ENCODE measurements around the gene VAV3.

GRCh38 chr1:107895403-107896191, 69.4 kb downstream of the VAV3 start:
- no peak for TF ChIP-seq POLR2AphosphoS5 (IDR thresholded peaks at IDR 0.05; ENCODE audit: low read depth, low read length)
- no peak for TF ChIP-seq CTCF (IDR thresholded peaks at IDR 0.05 in 2 of 3, conservative IDR thresholded peaks at IDR 0.05 in 1 of 3; ENCODE audit: borderline replicate concordance in 1 of 3, insufficient read depth in 1 of 3, low read depth in 2 of 3, low read length in 2 of 3)
- TF ChIP-seq POLR2A (IDR thresholded peaks at IDR 0.05; ENCODE audit: borderline replicate concordance, extremely low read depth, insufficient read depth, insufficient read length): no peak
